ENCODE data around the gene SERPINB1. TPM values are rescaled to one million over a fixed set of nuclear protein-coding genes. Genes with fewer than 3 reads are reported as not detected.
A peak's percentile ranks its signal among the peaks of the same experiment; 100 is the strongest.

SERPINB1 gene
- total RNA-seq: 7.2 and 8.2 TPM in 2 replicates
- long read RNA-seq, transcript SERPINB1-201 (7 exons, 2,619 nt): major isoform, 49 of 54 reads
- long read RNA-seq, partial matches to known transcripts: 1 of 54 reads
- long read RNA-seq, other reads (novel, unspliced or antisense): 4 of 54 reads

DNA sequence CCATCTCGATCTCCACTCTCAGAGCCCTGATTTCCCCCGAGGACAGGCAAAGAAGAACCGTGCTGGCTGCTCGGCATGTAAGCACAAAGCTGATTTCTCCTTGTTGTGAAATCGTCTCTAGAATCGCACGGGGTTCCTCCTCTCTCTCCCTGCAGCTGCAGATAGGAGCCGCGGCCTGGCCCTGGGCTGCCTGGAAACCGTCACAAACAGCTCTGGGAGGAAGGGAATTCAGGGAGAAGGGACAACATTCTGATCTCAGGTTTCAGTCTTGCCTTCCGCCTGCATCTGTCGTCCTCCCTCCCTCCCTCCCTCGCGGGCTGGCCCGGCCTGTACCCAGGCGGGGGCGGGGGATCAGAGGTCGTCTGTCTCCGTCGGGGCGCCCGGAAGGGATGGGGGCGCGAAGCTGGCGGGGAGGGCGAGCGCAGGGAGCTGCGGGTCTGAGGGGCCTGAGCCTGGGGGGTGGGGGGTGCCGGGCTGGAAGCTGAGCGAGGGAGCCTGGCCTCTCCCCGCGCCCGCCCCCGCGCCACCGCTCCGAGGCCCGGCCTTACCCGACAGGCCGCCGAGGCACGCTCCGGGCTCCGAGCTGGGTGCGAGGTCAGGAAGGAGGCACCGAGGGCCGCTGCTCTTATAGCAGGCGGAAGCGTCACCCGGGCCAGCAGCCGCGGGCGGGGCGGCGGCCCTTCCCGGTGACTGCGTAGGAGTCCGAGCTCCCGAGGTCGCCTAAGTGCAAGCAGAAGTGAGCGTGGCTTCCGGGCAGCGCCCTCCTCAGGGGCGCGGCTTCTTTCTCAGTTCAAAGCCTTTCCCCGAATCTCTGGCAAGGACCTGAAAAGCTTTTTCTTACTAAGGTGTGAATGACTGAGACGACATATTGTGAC is at the start of gene SERPINB1:
Gene SERPINB1, minus strand, starts transcription at position 600 of the 875 bp plus-strand sequence. CDS start 1,277 bp downstream, outside the sequence.
- Mint-ChIP-seq H3K4me3 (peak within 1 kb of the TSS; percentile 87), H3K27me3 (ENCODE audit: low read depth) (no peaks in the 10 kb centered on the region), H3K36me3 (ENCODE audit: low read depth) (no peaks in the 10 kb centered on the region), H3K27ac (ENCODE audit: unreplicated experiment) (peak within 1 kb of the TSS; percentile 81), H3K9me3 (no peaks in the 10 kb centered on the region), H3K4me1 (peaks cover 46% of the 10 kb centered on the region)
- DNase-seq (ENCODE audit: low read depth, low spot score): peak; percentile 63
- TF ChIP-seq, protein P1, sequence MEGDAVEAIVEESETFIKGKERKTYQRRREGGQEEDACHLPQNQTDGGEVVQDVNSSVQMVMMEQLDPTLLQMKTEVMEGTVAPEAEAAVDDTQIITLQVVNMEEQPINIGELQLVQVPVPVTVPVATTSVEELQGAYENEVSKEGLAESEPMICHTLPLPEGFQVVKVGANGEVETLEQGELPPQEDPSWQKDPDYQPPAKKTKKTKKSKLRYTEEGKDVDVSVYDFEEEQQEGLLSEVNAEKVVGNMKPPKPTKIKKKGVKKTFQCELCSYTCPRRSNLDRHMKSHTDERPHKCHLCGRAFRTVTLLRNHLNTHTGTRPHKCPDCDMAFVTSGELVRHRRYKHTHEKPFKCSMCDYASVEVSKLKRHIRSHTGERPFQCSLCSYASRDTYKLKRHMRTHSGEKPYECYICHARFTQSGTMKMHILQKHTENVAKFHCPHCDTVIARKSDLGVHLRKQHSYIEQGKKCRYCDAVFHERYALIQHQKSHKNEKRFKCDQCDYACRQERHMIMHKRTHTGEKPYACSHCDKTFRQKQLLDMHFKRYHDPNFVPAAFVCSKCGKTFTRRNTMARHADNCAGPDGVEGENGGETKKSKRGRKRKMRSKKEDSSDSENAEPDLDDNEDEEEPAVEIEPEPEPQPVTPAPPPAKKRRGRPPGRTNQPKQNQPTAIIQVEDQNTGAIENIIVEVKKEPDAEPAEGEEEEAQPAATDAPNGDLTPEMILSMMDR (conservative IDR thresholded peaks at IDR 0.05): no peak

DNA sequence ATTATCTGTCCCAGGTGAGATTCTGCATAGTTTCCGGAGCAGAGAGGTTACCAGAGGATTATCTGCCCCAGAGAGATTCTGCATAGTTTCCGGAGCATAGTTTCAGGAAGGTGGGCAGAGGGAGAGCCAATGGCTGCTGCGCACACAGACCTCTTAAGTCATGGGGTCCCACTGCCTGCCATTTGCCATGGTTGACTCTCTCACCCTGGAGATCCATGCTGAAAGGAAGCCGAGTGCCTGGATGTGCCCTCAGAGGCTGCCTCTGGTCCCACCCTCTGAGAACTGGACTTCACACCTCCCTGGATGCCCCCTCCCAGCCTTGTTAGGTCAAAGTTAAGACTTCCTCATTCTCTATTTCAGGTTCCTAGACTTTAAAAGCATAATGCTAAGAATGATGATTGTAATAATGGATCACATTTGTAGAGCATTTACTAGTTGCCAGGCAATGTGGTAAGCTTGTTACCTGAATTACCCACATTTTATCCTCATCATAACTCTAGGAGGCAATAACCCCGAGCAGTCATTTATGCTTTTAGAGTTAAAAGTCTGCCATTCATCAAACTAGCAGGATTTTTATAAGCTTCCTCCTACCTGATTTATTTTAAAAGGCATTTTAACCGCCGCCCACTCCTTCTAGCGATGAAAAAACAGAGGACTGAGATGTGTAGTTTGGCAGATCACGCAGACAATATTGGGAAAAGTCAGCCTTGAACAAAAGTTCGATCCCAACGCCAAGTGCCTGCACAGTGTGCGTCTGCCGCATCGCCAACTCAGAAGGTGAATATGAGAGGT is 49.5 kb upstream of the SERPINB1 start:
- H3K36me3 Mint-ChIP-seq (ENCODE audit: low read depth): peaks cover 6% of the 10 kb centered on the region
- H3K4me3 Mint-ChIP-seq: no peak overlapping the region
- peaks cover 3% of the 10 kb centered on the region for H3K4me1 Mint-ChIP-seq
- DNase-seq (ENCODE audit: low read depth, low spot score): no peak
- no peaks in the 10 kb centered on the region for H3K9me3 Mint-ChIP-seq
- H3K27me3 Mint-ChIP-seq (ENCODE audit: low read depth): no peaks in the 10 kb centered on the region
- TF ChIP-seq, protein P1 (conservative IDR thresholded peaks at IDR 0.05): no peak
- H3K27ac Mint-ChIP-seq (ENCODE audit: unreplicated experiment): no peak overlapping the region

- DNase-seq (ENCODE audit: low read depth, low spot score): no peak
- TF ChIP-seq, protein P1 (conservative IDR thresholded peaks at IDR 0.05): no peak
- peaks cover 3% of the 10 kb centered on the region for H3K36me3 Mint-ChIP-seq (ENCODE audit: low read depth)
- no peaks in the 10 kb centered on the region for H3K27me3 Mint-ChIP-seq (ENCODE audit: low read depth)
- no peaks in the 10 kb centered on the region for H3K4me1 Mint-ChIP-seq
- H3K27ac Mint-ChIP-seq (ENCODE audit: unreplicated experiment): no peak overlapping the region
- peaks cover 5% of the 10 kb centered on the region for H3K9me3 Mint-ChIP-seq
- H3K4me3 Mint-ChIP-seq: no peak overlapping the region
Observed at GRCh38 chr6:2885967-2886735, 44.5 kb upstream of the SERPINB1 start.

- no peaks in the 10 kb centered on the region for H3K27me3 Mint-ChIP-seq (ENCODE audit: low read depth)
- H3K4me3 Mint-ChIP-seq: no peak overlapping the region
- TF ChIP-seq, protein P1 (conservative IDR thresholded peaks at IDR 0.05): no peak
- H3K27ac Mint-ChIP-seq (ENCODE audit: unreplicated experiment): no peak overlapping the region
- H3K4me1 Mint-ChIP-seq: no peaks in the 10 kb centered on the region
- H3K36me3 Mint-ChIP-seq (ENCODE audit: low read depth): no peaks in the 10 kb centered on the region
- peaks cover 5% of the 10 kb centered on the region for H3K9me3 Mint-ChIP-seq
- no peak for DNase-seq (ENCODE audit: low read depth, low spot score)
Observed at GRCh38 chr6:2884804-2885203, 43.1 kb upstream of the SERPINB1 start.

- TF ChIP-seq, protein P1 (conservative IDR thresholded peaks at IDR 0.05): no peak
- no peak overlapping the region for H3K27ac Mint-ChIP-seq (ENCODE audit: unreplicated experiment)
- DNase-seq (ENCODE audit: low read depth, low spot score): no peak
- H3K4me3 Mint-ChIP-seq: no peak overlapping the region
- H3K4me1 Mint-ChIP-seq: no peaks in the 10 kb centered on the region
- peaks cover 8% of the 10 kb centered on the region for H3K9me3 Mint-ChIP-seq
- no peaks in the 10 kb centered on the region for H3K27me3 Mint-ChIP-seq (ENCODE audit: low read depth)
- H3K36me3 Mint-ChIP-seq (ENCODE audit: low read depth): no peaks in the 10 kb centered on the region
Observed at GRCh38 chr6:2883673-2884072, 42.0 kb upstream of the SERPINB1 start.

All from neural crest cell (in vitro differentiated cells).